Right lobe of liver (tissue), 4 donors: Measurements from ENCODE around the gene ITPK1.

Source experiments
- CTCF ChIP-seq, 4 donors: fragments of 200-600 bp in 3 of 4; fragments of 450-650 bp in 1 of 4; IDR thresholded peaks; one replicate each; pipeline versions ENCODE4 v1.5.1 to v1.8.0; 2016 to 2022; ENCODE audit warnings: antibody characterized with exemption in 4 of 4, mild to moderate bottlenecking in 2 of 4
- POLR2A ChIP-seq: fragments of 450-650 bp; IDR thresholded peaks from one replicate; pipeline ENCODE4 v1.6.1; 2017; ENCODE audit warnings: antibody characterized with exemption, mild to moderate bottlenecking
- donor health status: DM: no; HTN: no; CAD: no.
- donor health status: DM: no; HTN: no; CAD: no.
- donor health status: DM: no; HTN: yes; CAD: no.

GRCh38 chr14:92946847-92947545, 168.7 kb downstream of the ITPK1 start:
- TF ChIP-seq CTCF (IDR thresholded peaks at IDR 0.05) (no peak), POLR2A (no peak)
